GM18498 (cell line): Measurements from ENCODE around the gene ASPHD2.

Experiments
- ATAC-seq: cut with Tn5 transposase; IDR thresholded peaks from one replicate; pipeline ENCODE4 v1.9.1; 2021; ENCODE audit warnings: mild to moderate bottlenecking, moderate library complexity; ENCODE audit not compliant: unreplicated experiment

Gene ASPHD2

GRCh38 chr22:26444777-26445176 is 15.7 kb downstream of the ASPHD2 start:
- no peak for ATAC-seq

DNA sequence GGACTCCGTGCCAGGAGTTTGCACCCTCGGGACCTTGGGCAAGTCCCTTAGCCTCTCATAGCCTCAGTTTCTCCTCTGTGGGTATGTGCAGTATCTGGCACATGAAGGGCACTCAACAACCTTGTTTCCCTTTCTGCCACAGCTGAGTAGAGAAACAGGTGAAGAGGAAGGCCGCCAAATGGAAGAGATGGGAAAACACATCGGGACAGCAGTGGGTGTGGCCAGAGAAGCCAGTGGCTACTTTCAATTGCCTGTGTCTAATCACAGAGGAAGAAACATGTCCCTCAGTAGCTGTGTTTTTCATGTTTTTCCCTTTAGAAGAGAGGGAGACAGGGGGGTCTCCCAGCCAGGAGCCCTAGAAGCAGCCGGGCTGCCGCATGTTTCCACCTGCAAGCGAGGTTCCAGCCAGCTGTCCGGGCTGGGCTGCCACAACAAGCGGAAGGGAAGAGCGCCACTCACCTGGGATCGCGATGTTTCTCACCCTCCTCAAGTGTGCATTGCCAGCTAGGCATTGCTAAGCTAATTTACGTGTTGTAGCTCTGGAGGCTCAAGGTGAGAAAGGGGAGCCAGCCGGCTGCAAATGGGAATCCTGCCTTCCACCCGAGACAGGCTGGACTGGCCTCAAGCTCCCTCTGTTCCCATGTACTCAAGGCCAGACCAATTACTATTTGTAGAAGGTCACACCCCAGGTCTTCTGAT is 16.7 kb downstream of the ASPHD2 start:
- ATAC-seq = no peak

GRCh38 chr22:26446808-26447515 is 17.9 kb downstream of the ASPHD2 start:
- ATAC-seq = no peak

GRCh38 chr22:26447584-26448329 is 18.7 kb downstream of the ASPHD2 start:
- no peak for ATAC-seq

DNA sequence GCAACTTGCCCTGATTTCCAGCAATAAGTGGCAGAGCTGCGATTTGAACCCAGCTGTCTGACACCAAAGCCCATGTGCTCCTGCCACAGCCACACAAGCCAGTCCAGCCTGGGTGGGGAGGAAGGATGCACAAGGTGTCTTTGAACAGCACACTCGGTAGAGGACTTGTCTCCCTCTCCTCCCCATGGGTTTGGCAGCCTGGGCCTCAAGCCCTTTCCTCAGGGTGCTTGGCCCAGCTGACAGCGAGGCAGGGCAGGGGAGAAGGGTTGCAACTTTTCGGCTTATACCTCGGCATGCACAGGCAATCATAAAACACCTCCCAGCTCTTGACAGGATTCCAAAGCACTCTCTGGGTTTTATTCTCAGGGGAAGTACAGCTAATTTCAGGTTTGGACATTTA is 19.3 kb downstream of the ASPHD2 start:
- no peak for ATAC-seq

- no peak for ATAC-seq
Measured at GRCh38 chr22:26448941-26449340, 19.9 kb downstream of the ASPHD2 start.

DNA sequence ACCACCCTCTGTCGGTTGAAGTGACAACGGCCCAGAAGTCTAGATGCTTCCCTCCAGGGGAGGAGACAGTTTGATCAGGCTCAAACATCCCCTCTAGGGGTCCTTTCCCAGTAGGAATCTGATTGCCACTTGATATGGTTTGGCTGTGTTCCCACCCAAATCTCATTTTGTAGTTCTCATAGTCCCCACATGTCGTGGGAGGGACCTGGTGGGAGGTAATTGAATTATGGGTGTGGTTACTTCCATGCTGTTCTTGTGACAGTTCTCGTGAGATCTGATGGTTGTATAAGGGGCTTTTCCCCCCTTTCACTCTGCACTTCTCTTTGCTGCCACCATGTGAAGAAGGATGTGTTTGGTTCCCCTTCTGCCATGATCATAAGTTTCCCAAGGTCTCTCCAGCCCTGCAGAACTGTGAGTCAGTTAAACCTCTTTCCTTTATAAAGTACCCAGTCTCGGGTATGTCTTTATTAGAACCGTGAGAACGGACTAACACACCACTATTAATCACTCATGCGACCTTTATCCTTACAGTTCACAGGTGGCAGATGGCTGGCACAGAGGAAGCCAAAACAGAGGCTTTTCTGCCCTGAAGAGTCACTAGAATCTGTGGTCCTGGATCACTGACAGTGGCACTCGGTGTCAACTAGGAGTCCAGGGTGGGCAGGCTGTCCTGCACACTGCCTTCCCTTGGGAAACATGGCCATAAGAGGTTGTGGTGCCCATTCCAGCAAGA is 21.6 kb downstream of the ASPHD2 start:
- ATAC-seq = no peak

DNA sequence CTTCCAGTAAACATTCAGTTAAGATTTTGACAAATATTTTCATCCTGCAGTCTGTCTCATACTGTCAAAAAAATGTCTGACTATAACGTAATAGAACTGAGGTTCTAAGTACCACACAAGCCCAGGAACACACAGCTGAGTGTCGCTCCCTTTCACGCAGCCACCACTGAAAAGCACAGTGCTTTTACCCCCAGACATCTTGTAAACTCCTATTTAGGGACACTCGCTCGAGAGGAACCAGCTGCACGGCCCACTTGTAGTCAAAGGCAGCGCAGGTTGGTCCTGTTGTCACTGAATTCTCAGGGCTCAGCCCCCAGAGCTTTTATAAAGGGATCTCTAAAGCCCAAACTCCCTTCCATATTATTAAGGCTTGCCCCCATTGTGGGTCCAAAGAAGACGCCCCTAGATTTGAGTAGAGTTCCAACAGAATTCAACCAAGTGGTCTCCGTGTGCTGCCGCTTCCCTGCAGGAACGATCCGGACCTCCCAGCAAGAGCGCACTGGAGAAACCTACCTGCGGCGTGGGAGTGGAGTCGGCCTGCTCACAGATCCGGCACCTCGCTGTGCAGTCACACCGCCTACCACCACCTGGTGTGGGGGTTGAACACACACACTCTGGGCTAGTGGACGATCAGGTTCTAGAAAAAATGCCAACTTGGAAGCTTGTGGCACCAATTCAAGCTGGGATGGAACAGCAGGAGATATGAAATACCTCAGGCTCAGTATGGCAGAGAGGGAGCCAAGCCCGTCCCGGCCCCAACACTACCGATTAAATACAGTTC is 23.4 kb downstream of the ASPHD2 start:
- no peak for ATAC-seq

- no peak for ATAC-seq
Measured at GRCh38 chr22:26453216-26453615, 24.2 kb downstream of the ASPHD2 start.

GRCh38 chr22:26453812-26454500 is 24.9 kb downstream of the ASPHD2 start:
- ATAC-seq = no peak

- no peak for ATAC-seq
Measured at GRCh38 chr22:26457661-26458272, 28.7 kb downstream of the ASPHD2 start.

GRCh38 chr22:26460202-26460601 is 31.1 kb downstream of the ASPHD2 start:
- ATAC-seq = no peak

- no peak for ATAC-seq
Measured at GRCh38 chr22:26461188-26461810, 32.2 kb downstream of the ASPHD2 start.

DNA sequence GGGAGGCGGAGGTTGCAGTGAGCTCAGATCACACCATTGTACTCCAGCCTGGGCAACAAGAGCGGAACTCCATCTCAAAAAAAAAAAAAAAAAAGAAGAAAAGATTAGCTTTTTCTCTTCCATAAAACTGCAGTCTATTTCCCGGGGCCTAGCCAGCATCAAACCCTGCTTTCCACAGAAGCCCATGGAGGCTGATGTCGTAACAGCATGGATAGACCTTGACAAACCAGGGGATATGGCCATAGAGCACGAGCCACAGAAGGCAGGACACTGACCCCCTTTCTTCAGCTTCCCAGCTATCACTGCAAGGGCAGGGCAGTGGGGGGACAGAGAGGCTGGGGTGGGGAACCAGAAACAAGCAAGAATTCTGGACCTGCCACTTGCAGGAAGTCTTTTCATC is 33.0 kb downstream of the ASPHD2 start:
- ATAC-seq = no peak

DNA sequence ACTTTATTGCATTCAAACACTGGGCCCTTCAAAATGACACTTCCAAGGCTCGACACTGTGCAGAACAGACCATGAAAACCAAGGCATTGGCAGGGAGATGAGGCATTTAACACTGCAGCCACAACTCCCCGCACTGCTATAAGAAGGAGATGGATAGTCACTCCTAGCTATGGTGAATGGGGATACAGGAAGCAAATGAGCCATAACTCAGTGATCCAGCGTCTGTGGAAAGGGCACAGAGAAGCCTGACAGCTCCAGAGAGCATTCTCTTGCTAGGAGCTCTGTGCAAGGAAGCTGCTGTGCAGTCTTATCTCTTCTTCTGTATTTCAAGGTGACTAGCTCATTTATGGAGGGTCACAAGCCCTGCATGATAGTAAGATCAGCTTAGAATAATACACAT is 33.6 kb downstream of the ASPHD2 start:
- no peak for ATAC-seq

DNA sequence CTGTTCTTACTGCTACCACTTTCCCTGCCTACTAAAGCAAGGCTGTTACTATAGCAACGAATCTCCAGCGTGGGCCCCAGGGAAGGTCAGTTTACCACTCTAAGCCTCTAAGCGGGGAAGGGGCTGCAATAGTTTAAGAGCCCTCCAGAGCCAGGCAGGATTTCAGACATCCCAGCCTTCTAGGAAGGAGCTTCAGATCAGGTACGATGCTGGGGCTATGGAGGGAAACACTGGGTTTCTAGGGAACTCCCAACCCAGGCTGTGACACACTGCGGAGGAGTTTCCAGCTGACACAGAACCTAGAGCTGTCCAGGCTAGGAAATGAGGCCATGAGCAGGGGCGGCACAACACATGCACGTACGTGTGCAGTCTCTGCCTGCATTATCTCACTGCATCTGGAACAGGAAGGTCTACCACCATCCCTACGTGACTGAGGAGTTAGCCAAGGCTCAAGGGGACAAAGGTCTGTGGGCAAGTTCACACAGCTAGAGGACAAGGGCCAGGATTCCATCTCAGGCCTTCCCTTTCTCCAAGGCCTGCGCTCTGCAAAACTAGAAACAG is 34.1 kb downstream of the ASPHD2 start:
- no peak for ATAC-seq

- no peak for ATAC-seq
Measured at GRCh38 chr22:26463688-26464087, 34.6 kb downstream of the ASPHD2 start.

- no peak for ATAC-seq
Measured at GRCh38 chr22:26464312-26464711, 35.3 kb downstream of the ASPHD2 start.

DNA sequence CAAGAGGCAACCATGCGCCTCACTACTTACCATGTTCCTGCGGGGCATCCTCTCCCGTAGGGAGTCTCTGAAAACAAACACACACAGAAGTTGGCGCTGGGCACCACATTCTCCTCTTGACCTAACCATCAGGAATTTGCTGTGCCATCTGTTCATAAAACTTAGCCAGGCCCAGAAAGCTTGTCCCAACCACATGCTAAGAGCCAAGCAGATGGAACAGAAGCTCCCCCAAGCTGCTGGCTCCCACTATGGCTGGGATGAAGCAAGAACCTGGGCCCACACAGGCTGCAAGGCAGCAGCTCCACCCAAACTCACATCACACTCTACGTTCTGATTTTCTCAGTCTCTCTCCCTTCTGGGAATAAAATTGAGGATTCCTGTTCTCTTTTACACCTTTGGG is 37.1 kb downstream of the ASPHD2 start:
- no peak for ATAC-seq
